Stimulated activated CD8-positive, alpha-beta memory T cell treated with anti-CD3 and anti-CD28 coated beads, Interleukin-2, amount 100 ng/mL, for 1 hour (primary cell): Measurements from ENCODE around the gene KIAA0825.
"Not testable (repeated sequence)": the region's sequence is repeated elsewhere in the genome, so short reads cannot be mapped to it uniquely, and the experiment has no call there.

ENCODE experiments used
- DNase-seq, 2 donors: peaks; one replicate each; pipeline ENCODE4 v3.0.0-alpha.2; 2020; ENCODE audit warnings: low read depth in 2 of 2

Gene KIAA0825

DNA sequence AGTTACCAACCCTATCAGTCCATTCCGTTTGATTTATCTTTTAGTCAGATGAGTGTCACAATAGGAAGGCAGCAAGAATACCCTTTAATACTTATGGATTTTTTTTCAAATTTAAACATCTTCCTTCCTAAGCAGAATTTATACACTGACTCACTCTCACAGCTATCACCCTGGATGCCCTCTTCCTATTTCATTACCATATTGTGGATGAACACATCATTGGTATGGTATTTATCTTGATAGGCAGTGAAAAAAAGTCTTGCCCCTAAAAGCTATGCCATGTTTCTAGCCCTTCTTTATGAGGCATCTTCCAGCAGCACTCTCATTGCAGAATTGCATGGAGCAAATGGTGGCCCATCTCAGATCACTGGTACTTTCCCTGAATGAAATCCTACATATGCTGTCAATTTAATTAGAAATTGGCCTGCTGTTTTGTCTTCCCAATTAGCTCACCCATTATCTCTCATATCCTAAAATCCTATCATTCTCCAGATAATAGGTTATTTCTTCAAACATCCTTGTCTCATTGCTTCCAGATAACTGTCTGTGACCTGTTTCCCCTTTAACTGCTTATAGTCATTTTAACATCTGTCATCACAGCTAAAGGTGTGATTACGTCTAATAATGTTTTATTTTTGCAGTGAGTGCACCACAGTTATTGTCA lies 443.5 kb downstream of the KIAA0825 start:
- no peak for DNase-seq

- no peak for DNase-seq
Measured at GRCh38 chr5:94173100-94173499, 445.3 kb downstream of the KIAA0825 start.

DNA sequence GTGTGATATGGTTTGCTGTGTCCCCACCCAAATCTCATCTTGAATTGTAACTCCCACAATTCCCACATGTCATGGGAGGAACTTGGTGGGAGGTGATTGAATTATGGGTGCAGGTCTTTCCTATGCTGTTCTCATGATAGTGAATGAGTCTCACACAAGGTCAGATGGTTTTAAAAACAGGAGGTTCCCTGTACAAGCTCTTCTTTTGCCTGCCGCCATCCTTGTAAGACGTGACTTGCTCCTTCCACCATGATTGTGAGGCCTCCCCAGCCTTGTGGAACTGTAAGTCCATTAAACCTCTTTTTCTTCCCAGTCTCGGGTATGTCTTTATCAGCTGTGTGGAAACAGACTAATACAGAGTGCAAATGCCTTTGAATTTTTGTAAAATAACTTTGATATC lies 447.3 kb downstream of the KIAA0825 start:
- not testable (repeated sequence) for DNase-seq

- DNase-seq = not testable (repeated sequence)
Measured at GRCh38 chr5:94170158-94170557, 448.2 kb downstream of the KIAA0825 start.

DNA sequence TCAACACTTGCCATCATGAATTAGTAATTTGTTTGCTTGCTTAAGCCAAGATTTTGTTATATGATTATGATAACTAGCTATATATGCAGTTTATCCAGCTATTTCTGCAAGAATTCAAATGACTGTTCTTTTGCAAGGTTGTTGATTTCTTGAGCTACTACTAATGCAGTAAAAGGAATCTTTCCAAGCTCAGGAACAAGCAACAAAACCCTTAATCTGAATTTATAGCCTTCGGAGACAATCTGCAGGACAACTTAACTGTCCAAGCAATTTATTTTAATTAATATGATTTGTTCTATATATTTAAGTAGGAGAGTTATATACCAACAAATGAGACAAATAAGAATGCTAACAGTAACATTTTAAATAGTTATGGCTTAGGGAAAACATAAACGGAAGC lies 450.3 kb downstream of the KIAA0825 start:
- no peak for DNase-seq

- no peak for DNase-seq
Measured at GRCh38 chr5:94161801-94162200, 456.6 kb downstream of the KIAA0825 start.

DNA sequence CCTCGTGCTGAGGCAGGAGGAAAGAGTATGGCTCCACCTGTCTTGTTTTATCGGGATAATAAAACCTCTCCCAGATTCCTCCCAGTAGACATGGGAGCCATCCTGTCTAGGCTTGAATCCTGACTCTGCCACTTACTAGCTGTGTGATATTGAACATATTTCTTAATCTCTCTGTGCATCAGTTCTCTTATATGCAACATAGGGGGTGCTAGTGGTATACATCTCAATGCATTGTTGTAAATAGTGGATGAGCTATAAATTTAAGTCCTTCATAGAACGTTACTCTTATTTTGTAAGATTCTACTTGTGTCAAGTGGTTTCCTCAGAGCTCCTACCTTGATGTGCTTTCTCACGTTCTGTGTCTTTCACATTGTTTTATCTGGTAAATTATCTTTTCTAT lies 459.3 kb downstream of the KIAA0825 start:
- DNase-seq = no peak

DNA sequence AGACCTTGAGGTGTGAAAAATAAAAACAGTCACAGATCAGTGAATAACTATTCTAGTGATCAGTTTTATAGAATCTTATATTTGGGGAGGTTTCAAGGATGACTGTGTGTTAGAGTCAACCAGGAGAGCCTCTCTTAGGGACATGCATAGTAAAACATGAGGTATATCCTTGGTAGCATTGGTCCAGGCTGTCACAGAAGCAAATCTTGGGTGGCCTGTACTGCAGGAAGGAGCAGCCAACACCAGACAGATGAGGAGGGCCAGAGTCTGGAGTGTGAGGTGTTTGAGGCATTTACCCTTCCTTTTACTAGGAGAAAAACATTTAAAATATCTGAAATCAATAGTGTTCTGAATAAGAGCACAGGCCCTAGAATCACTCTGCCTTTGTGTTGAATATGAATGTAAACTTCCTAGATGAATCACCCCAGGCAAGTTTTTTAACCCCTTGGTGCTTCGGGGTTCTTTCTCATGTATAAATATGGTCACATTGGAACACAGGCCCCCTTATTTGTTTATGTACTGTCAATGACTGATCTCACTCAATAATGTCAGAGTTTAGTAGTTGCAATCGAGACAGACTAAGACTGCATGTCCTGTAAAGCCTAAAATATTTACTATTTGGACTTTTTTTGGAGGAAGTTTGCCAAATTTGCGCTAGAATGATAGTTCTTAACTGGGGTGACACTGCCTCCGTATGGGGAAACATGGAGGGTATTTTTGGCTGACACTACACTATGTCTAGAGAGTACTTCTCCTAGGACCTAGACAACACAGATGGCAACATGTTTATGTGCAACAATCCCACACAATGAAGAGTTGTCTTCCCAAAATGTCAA lies 460.5 kb downstream of the KIAA0825 start:
- no peak for DNase-seq

DNA sequence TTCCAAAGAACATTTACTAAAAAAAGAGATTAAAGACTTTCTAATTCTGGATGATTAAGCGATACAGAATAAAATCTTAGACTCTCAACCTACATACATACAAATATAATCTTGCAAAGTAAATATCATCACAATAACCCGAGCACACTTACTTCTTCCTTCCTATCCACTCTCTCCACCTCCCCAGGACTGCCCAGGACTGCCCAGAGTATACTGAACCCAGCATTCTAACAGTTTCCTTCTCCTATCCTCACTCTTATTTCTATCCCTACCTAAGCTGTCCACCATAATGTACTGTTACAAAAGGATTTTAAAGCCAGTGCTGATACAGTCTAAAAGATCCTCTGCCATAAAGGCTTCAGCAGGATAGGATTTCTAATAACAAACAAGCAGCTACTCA lies 463.7 kb downstream of the KIAA0825 start:
- DNase-seq = no peak

DNA sequence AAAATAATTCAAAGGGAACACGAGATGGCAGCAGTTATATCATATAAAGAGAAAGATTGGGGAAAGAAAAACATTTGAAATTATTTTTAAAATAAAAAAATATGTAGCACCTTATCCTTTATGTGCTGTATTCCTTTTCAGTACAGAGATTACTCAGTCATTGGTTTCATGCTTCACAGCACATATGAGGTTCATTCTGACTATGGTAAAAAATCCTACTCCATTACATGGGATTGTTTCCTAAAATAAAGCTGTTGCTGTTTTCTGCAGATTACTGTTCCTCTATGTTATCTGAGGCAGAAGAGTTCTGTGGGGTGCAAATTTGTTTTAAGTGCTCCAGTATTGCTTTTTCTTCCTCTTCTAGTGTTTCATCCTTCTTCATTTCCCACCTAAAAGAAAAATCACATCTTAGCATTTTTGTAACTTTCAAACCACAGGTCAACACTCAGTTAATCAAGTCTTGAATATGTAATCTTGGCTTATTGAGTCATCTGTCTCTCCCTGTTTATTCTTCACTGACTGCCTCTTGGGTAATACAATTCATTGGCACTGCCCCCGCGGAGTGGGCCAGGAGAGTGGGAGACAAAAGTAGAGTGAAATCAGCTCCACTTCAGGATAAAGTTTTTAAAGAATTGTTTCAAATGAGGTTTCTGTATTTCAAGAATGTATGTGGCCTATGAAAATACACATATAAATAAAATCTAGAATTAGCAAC lies 464.5 kb downstream of the KIAA0825 start:
- DNase-seq = no peak

DNA sequence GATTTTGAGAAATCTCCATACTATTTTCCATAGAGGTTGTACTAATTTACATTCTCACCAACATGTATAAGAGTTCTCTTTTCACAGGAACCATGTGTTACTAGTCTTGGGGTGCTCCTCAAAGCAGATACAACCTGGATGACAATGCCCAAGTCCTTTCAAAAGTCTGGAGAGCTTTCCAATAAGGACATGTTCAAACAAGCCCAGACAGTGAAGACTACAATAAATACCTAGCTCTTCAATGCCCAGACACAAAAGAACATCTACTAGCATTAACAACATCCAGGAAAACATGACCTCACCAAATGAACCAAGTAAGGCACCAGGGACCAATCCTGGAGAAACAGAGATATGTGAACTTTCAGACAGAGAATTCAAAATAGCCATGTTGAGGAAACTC lies 474.8 kb downstream of the KIAA0825 start:
- DNase-seq = not testable (repeated sequence)

GRCh38 chr5:94140300-94140699 lies 478.1 kb downstream of the KIAA0825 start:
- no peak for DNase-seq

DNA sequence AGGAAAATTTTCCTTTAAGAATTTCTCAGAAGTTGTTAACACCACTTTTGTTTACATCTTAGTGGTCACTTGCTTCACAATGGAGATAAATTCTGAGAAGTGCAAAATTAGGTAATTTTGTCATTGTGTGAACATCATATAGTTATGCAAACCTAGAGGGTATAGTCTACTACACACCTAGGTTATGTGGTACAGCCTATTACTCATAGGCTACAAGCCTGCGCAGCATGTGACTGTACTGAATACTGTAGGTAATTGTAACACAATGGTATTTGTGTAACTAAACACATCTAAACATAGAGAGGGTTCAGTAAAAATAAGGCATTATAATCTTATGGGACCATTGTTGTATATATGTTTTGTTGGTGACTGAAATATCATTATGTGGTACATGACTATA lies 488.3 kb downstream of the KIAA0825 start:
- DNase-seq = no peak

- no peak for DNase-seq
Measured at GRCh38 chr5:94125107-94125506, 493.3 kb downstream of the KIAA0825 start.

DNA sequence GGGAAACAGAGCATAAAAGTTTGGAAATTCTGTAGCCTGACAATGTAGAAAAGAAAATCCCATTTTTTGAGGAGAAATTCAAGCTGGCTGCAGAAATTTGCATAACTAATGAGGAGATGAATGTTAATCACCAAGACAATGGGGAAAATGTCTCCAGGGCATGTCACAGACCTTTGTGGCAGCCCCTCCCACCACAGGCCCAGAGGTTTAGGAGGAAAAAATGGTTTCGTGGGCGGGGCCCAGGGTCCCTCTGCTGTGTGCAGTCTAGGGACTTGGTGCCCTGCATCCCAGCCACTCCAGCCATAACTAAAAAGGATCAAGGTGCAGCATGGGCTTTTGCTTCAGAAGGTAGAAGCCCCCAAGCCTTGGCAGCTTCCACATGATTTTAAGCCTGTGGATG lies 502.1 kb downstream of the KIAA0825 start:
- not testable (repeated sequence) for DNase-seq

DNA sequence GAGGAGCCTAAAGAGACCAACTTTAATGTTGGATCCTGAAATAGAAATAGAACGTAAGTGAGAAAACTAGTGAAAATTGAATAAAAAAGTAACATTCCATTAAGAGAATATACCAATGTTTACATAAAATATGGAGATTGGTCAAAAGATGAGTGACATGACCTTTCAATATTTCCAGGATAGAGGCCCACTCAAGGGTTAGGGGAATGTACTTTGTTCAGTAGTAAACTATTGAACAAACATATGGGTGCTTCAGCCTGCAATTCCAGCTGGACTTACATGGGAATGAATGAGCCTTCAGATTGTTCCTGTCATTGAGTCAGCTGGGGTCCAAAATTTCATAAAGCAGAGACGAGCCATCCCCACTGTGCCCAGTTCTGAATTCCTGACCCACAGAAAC lies 505.3 kb downstream of the KIAA0825 start:
- DNase-seq = no peak

DNA sequence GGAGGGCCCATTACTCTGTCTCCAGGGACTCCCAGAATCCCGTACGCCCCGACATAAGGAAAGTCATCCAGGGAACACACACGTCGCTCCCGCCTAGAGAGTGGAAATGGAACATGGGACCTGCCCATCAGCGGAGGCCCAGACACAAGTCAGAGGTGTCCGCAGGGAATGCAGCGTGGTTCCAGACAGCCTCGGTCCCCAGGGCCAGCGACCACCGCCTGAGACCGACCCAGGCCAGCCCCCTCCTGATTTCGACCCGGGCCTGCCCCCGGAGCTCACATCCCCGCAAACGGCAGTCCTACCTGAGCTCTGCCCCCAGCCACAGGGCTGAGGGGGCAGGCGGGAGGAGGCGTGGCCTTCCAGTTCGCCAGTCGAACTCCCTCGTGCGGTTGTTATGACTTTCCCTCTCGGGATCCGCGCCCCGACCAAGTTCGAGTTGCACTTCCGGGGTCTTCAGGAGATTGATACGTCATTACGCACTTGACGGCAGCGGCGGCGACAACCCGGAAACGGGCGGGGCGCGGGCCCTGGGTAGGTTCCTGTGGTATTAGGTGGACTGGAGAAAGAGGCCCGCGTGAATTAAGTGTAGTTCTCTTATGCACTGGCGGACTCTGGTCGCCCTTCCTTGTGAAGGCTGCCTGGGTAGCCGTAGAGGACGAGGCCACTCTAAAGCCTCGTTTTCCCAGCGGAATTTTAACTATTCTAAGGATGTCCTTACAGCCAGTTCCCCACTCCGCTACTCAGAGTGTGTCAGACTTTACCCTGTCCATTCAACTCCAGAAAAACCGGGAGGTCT lies 507.0 kb downstream of the KIAA0825 start:
- DNase-seq = peak; percentile 82 to 84

DNA sequence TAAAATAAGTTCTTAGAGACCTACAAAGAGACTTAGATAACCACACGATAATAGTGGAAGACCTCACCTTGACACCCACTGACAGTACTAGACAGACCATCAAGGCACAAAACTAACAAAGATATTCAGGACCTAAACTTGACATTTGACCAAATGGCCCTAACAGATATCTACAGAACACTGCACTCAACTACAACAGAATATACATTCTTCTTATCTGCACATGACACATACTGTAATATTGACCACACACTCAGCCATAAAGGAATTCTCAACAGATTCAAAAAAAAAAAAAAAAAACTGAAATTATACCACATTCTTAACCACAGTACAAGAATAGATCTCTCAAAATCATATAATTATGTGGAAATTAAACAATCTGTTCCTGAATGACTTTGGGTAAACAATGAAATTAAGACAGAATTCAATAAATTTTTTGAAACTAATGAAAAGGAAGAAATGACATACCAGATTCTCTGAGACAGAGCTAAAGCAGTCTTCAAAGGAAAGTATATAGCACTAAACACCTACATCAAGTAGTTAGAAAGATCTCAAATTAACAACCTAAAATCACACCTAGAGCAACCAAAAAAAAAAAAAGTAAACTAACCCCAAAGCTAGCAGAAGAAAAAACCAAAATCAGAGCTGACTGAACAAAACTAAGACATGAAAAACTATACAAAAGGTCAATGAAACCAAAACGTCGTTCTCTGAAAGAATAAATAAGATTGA lies 514.7 kb downstream of the KIAA0825 start:
- DNase-seq = no peak
